ENCODE results near the gene FTH1.

DNA sequence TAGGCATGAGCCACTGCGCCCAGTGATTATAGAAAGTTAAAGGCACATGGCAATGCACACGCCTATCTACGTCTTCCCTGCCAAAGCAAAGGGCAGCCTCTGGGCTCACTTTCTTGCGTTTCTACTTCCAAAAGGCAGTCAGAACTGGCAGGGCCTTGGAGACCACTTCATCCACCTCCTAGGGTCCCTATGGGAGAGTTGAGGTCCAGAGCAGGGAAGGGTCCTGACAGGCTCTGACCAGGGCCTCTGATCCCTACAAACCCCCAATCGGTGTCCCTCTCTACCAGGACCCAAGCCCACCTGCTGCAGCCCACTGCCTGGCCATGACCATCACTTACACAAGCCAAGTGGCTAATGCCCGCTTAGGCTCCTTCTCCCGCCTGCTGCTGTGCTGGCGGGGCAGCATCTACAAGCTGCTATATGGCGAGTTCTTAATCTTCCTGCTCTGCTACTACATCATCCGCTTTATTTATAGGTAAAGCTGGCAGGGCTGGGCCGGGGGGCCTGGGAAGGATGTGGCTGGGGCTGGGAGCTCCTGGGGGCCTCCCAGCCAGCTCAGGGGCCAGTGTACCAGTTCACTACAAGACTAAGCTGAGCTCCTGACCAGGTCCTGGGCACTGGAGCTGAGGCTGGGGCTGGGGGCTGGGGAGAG lies 15.8 kb downstream of the FTH1 start:
- TF ChIP-seq, protein P1, sequence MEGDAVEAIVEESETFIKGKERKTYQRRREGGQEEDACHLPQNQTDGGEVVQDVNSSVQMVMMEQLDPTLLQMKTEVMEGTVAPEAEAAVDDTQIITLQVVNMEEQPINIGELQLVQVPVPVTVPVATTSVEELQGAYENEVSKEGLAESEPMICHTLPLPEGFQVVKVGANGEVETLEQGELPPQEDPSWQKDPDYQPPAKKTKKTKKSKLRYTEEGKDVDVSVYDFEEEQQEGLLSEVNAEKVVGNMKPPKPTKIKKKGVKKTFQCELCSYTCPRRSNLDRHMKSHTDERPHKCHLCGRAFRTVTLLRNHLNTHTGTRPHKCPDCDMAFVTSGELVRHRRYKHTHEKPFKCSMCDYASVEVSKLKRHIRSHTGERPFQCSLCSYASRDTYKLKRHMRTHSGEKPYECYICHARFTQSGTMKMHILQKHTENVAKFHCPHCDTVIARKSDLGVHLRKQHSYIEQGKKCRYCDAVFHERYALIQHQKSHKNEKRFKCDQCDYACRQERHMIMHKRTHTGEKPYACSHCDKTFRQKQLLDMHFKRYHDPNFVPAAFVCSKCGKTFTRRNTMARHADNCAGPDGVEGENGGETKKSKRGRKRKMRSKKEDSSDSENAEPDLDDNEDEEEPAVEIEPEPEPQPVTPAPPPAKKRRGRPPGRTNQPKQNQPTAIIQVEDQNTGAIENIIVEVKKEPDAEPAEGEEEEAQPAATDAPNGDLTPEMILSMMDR (IDR thresholded peaks at IDR 0.05), result no peak
- TF ChIP-seq POLR2A (IDR thresholded peaks at IDR 0.05) (no peak), POLR2AphosphoS5 (IDR thresholded peaks at IDR 0.05) (no peak), EP300 (IDR thresholded peaks at IDR 0.05) (no peak)
